ENCODE data around the gene PRPF18. TPM values are rescaled to one million over a fixed set of nuclear protein-coding genes. Genes with fewer than 3 reads are reported as not detected.

Gene PRPF18
- total RNA-seq, 1 experiment from 2014 or later: 18.9 TPM

GRCh38 chr10:13585195-13585751 is 1.5 kb upstream of the PRPF18 start:
- Histone ChIP-seq H3F3A (ENCODE audit: insufficient read depth, low read depth) (no peaks in the 10 kb centered on the region), H2AFZ (no peak overlapping the region), H3K4me1 (replicated peaks; ENCODE audit: insufficient read depth) (0 out of 2 replicates have a peak, but pooled peaks cover 6% of the 10 kb centered on the region), H3K36me3 (ENCODE audit: low read depth) (no peaks in the 10 kb centered on the region), H3K4me3 (no peak overlapping the region), H3K9me2 (ENCODE audit: insufficient read depth) (no peaks in the 10 kb centered on the region), H3K27ac (no peak overlapping the region), H3K4me2 (no peak overlapping the region), H3K27me3 (ENCODE audit: insufficient read depth, low read depth) (peaks cover 21% of the 10 kb centered on the region), H3K79me2 (ENCODE audit: low read depth) (peaks cover 13% of the 10 kb centered on the region), H3K9me3 (ENCODE audit: insufficient read depth, low read depth) (no peaks in the 10 kb centered on the region), H4K20me1 (ENCODE audit: insufficient read depth) (0 out of 2 replicates have a peak, but pooled peaks cover 2% of the 10 kb centered on the region)
- ChIA-PET CTCF (no interaction called here), POLR2A (ENCODE audit: unreplicated experiment) (no interaction called here)
- DNase-seq: no peak
- no TSS peak for BruUV-seq (replicated peaks)
- no peak for TF ChIP-seq EZH2 (IDR thresholded peaks at IDR 0.05; ENCODE audit: low read depth)
- intact Hi-C loops (cut with micrococcal nuclease; ENCODE audit: unreplicated experiment): no loop called here

DNA sequence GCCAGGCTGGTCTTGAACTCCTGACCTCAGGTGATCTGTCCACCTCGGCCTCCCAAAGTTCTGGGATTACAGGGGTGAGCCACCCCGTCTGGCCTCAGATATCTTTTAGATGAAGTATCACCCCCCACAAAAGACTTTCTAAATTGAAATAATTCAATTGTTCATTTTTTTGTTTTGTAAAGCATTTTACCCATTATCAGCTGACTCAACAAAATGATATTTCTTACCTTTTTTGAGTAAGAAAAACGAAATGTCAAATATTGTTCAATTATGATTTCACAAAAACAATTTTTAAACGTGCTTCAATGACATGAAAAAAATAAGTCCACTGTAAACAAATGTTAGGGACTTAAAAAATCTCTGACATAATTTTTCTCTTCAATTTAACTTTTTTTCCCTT is 822 bp upstream of the PRPF18 start:
- no TSS peak for BruUV-seq (replicated peaks)
- no peak for TF ChIP-seq EZH2 (IDR thresholded peaks at IDR 0.05; ENCODE audit: low read depth)
- no peak for TF ChIP-seq CTCF (conservative IDR thresholded peaks at IDR 0.05)
- Histone ChIP-seq H3F3A (ENCODE audit: insufficient read depth, low read depth) (no peaks in the 10 kb centered on the region), H3K27ac (no peak overlapping the region), H3K4me3 (no peak overlapping the region), H3K9me3 (ENCODE audit: insufficient read depth, low read depth) (no peaks in the 10 kb centered on the region), H4K20me1 (ENCODE audit: insufficient read depth) (0 out of 2 replicates have a peak, but pooled peaks cover 2% of the 10 kb centered on the region), H3K27me3 (ENCODE audit: insufficient read depth, low read depth) (peaks cover 21% of the 10 kb centered on the region), H3K4me2 (peak overlapping the region; percentile 87; the same call in 1 of the 2 replicates), H3K4me1 (replicated peaks; ENCODE audit: insufficient read depth) (0 out of 2 replicates have a peak, but pooled peaks cover 6% of the 10 kb centered on the region), H2AFZ (no peak overlapping the region; the same call in 1 of the 2 replicates), H3K9me2 (ENCODE audit: insufficient read depth) (no peaks in the 10 kb centered on the region), H3K79me2 (ENCODE audit: low read depth) (peaks cover 13% of the 10 kb centered on the region), H3K36me3 (ENCODE audit: low read depth) (no peaks in the 10 kb centered on the region)
- ChIA-PET POLR2A (ENCODE audit: unreplicated experiment) (no interaction called here), CTCF (interaction anchor here (0.6 kb wide), 1 partner anchor 210 kb away, joined by 3 read pairs; no protein-coding TSS in a partner anchor)
- no peak for DNase-seq
- intact Hi-C loops (cut with micrococcal nuclease; ENCODE audit: unreplicated experiment): loop anchor here (1.0 kb wide), 1 partner anchor 214 kb away; no protein-coding TSS in a partner anchor

DNA sequence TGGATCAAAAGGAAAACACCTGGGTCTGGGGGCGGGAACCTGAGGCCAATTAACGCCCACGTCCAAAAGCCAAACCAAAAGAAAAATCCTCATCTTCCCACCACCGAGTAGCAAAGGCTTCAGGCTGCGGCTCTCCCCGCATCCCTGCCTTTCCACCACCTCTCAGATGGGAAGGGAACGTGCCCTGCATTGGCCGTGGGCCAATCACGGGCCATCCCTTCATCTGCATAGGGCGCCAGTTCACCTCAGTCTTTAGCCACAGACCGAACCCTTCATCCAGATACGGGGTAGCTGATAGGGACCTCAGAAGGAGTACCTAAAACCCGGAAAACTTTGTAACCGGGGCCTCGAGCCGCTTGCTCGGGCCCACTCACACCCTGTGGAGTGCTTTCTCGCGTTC is 626 bp downstream of the PRPF18 start:
- H3K9me3 ChIP-seq (ENCODE audit: insufficient read depth, low read depth): no peaks in the 10 kb centered on the region
- BruUV-seq (replicated peaks): TSS peak; percentile 67
- H3K27me3 ChIP-seq (ENCODE audit: insufficient read depth, low read depth): peaks cover 17% of the 10 kb centered on the region
- intact Hi-C loops (cut with micrococcal nuclease; ENCODE audit: unreplicated experiment): no loop called here
- H3K4me3 ChIP-seq: peak overlapping the region; percentile 63
- peaks cover 13% of the 10 kb centered on the region for H3K79me2 ChIP-seq (ENCODE audit: low read depth)
- no peaks in the 10 kb centered on the region for H3K36me3 ChIP-seq (ENCODE audit: low read depth)
- ChIA-PET POLR2A (ENCODE audit: unreplicated experiment) (interaction anchor here (0.7 kb wide), 1 partner anchor 211 kb away, joined by 4 read pairs; no protein-coding TSS in a partner anchor), CTCF (no interaction called here)
- TF ChIP-seq EZH2 (IDR thresholded peaks at IDR 0.05; ENCODE audit: low read depth) (no peak), CTCF (conservative IDR thresholded peaks at IDR 0.05) (no peak)
- H3K27ac ChIP-seq: no peak overlapping the region
- H3K9me2 ChIP-seq (ENCODE audit: insufficient read depth): no peaks in the 10 kb centered on the region
- peak in 1 of 2 experiments; percentile 7 for DNase-seq
- H3K4me1 ChIP-seq (replicated peaks; ENCODE audit: insufficient read depth): 0 out of 2 replicates have a peak, but pooled peaks cover 6% of the 10 kb centered on the region
- H3F3A ChIP-seq (ENCODE audit: insufficient read depth, low read depth): no peaks in the 10 kb centered on the region
- 0 out of 2 replicates have a peak, but pooled peaks cover 2% of the 10 kb centered on the region for H4K20me1 ChIP-seq (ENCODE audit: insufficient read depth)
- peak overlapping the region; percentile 87 for H3K4me2 ChIP-seq
- H2AFZ ChIP-seq: peak overlapping the region; percentile 82

Measured in PC-9 (cell line).